GM18507 (cell line): Measurements from ENCODE around the gene SLC5A12.
A peak's percentile ranks its signal among the peaks of the same experiment; 100 is the strongest.

Source experiments
- DNase-seq: peaks from one replicate; pipeline ENCODE4 v3.0.0; 2011; ENCODE audit warnings: low read depth; ENCODE audit not compliant: insufficient read length; ENCODE audit errors: extremely low spot score
- FAIRE-seq: peaks from 2 replicates; lab custom pipeline; 2011; peaks lifted over from hg19 to GRCh38; lab: Jason Lieb, UNC

The SLC5A12 gene, protein sequence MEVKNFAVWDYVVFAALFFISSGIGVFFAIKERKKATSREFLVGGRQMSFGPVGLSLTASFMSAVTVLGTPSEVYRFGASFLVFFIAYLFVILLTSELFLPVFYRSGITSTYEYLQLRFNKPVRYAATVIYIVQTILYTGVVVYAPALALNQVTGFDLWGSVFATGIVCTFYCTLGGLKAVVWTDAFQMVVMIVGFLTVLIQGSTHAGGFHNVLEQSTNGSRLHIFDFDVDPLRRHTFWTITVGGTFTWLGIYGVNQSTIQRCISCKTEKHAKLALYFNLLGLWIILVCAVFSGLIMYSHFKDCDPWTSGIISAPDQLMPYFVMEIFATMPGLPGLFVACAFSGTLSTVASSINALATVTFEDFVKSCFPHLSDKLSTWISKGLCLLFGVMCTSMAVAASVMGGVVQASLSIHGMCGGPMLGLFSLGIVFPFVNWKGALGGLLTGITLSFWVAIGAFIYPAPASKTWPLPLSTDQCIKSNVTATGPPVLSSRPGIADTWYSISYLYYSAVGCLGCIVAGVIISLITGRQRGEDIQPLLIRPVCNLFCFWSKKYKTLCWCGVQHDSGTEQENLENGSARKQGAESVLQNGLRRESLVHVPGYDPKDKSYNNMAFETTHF

DNA sequence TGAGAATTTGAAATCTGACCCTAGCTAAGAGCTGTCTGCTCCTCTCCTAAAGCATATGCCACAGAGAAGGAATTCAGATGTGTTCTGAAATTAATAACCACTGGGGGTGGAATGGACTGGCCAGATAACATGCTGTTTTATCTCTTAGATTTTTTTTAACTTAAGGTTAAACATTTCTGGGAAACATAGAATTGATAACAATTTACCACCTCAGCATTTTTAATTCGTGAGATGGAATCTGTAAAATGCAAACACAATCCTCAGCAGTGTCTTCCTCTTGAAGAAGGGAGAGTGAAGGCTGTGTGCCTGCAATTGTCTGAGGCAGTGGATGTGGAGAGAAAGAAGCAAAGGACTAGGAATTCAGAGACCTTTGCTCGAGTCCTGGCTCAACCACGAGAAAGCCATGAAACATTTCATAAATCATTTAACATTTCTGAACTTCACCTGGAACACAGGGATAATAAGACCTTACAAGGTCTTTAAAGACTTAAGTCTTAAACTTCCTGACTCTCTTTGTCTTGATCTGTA lies at the start of gene SLC5A12:
SLC5A12 (minus strand) TSS at position 113 of the 528 bp plus-strand sequence. CDS start 346 bp downstream, outside the sequence.
- DNase-seq (no peak), FAIRE-seq (no peak)

DNA sequence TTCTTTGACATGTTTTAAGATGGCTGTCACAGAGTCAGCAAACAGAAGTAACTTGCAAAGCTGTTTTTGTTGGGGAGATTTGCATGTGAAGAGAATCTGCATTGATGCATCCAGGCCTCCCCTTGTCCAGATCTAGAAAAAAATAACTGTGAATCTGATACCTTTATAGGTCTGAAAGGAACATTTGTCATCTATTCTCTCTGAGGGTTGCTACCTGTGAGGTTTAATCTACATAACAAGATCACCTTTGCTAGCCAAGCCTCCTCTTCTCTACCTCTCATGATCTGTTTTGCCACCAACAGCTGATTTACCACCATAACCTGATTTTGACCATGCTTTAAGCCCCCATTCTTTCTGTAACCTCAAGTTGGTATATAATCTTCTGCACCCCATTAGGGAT lies 47.2 kb upstream of the SLC5A12 start:
- FAIRE-seq: no peak

DNA sequence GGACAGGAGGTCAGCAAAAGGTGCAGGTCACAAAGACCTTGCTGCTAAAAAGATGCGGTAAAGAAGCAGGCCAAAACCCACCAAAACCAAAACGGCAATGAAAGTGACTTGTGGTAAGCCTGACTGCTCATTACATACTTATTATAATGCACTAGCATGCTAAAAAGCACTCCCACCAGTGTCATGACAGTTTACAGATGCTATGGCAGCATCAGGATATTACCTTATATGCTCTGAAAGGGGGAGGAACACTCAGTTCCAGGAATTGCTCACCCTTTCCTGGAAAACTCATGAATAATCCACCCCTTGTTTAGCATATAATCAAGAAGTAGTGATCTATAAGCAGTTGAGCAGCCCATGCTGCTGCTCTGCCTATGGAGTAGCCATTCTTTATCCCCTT lies 45.2 kb upstream of the SLC5A12 start:
- no peak for DNase-seq
- no peak for FAIRE-seq

More for the DNA sequence above, 47.2 kb upstream of the SLC5A12 start:
- no peak for DNase-seq

DNA sequence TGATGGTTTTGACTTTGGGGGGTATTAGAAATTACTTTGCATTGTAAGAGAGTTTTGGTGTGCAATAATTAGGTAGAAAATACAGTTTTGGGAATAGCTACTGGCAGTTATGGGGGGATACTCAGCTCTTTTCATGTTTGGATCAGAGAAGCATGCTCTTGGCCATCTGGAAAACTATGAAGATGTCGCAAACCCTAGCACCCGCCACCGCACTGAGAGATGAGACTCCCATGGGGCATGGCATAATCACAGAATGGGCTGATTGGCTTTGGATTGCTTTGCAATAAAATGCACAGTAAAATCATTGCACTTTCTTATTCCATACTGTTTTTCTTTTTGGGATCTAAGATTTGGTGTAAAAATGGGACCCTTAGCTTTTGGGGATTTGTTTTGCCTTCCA lies 43.5 kb upstream of the SLC5A12 start:
- DNase-seq (no peak), FAIRE-seq (no peak)

DNA sequence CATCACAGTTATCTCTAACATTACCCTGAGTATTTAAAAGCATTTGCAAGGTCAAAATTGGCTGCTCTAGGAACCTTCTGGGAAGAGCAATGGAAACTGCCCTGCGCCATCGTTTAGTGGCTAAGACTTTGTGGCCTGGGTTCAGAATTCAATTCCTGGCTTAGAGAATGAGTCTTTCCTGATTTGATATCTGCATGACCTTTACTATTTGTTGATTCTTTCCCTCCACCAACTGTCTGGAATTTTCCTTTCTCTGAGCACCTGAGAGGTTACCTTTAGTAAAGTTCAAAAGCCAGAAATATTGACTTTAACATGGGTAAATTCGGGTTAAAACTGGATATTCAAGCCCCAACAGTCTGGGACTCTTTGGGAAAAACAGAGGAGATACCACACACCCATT lies 43.0 kb upstream of the SLC5A12 start:
- FAIRE-seq: no peak
- DNase-seq: no peak

DNA sequence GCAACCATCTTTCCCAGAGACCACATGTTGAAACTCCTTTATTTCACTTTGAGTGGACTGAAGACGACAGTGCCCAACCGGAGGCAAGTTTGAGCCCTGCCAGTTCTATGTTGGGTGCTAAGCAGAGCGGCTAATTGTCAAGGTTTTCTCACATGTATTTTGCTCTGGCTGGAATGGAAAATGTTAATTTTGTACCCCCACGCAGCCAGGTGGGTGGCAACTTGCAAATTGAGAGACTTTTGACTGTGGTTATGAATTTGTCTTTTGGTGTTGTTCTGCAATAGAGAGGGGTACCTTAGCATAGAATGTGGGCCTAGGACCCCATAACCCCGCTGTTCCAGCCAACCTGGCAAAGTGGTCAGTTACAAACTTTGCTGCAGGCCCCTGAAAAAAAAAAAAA lies 42.5 kb upstream of the SLC5A12 start:
- no peak for FAIRE-seq
- DNase-seq: no peak

DNA sequence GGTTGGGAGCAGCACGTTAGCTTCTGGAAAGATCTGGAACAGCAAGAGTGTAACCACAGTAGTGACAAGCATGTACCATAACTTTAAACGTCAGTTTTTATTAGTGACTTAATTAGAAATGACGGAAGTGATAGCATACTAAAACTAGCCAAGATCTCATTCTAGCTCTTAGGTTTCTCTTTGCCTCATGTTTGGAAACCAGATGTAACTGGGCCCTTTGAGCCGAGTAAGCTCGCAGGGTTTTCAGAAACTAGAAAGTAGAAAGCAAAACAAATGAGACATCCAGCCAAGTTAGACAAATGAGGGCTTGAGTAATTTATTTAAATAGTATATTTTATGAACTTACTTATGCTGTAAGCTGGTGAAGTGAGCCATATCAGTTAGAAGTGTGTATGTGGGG lies 40.2 kb upstream of the SLC5A12 start:
- FAIRE-seq (no peak), DNase-seq (no peak)

DNA sequence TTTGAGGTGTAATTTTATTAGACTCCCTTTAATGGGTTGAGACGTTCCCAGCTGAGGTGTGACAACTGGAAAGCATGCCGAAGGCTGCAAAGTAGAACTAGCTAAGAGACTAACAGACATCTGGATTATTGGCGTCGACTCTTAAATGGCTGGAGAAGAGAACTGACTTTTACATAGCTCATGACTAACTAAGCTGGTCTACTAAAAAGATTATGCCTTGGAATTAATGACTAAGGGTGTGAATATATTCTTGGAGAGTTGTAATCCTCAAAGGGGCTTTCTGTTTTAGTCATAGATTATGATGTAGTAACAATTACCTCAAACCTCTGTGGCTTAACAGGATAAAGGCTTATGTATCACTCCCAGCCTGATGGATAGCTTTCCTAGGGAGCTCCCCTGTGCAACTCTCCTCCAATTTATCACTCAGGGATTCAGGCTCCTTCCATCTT lies 39.5 kb upstream of the SLC5A12 start:
- FAIRE-seq: no peak
- no peak for DNase-seq

DNA sequence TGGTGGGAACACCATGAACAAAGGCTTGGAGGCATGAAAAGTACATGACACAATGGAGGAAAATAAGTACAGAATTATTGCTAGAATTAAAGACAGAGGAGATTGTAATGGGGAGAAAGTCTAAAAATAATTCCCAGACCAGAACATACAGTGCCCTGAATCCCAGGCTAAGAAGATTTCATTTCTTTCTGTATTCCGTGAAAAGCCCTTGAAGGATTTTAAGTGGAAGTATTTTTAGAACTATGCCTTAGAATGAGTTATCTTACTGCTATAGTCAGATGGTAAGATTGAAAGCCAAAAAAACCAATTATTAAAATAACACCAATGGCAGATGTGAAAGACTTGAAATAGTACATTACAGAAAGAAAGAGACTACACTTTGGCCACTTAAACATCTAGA lies 36.1 kb upstream of the SLC5A12 start:
- no peak for DNase-seq
- FAIRE-seq: no peak

DNA sequence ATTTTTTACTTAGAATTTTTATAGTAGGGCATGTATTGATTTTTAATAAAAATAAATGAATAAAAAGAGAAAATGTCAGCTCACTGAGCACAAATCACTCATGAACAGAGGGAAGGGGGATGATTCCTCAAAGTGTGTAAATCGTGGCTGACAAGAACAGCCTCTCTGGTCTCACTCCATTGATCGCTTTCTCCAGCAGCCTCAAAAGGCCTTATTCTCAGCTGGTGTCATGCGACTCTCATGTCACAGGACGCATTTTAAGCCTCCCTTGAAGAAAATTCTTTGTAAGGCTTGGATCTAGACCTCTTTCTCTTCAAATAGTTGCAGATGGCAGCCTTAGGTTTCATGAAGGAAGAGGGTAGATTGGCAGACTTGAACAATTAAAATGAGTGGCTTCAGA lies 33.9 kb upstream of the SLC5A12 start:
- DNase-seq (no peak), FAIRE-seq (no peak)

DNA sequence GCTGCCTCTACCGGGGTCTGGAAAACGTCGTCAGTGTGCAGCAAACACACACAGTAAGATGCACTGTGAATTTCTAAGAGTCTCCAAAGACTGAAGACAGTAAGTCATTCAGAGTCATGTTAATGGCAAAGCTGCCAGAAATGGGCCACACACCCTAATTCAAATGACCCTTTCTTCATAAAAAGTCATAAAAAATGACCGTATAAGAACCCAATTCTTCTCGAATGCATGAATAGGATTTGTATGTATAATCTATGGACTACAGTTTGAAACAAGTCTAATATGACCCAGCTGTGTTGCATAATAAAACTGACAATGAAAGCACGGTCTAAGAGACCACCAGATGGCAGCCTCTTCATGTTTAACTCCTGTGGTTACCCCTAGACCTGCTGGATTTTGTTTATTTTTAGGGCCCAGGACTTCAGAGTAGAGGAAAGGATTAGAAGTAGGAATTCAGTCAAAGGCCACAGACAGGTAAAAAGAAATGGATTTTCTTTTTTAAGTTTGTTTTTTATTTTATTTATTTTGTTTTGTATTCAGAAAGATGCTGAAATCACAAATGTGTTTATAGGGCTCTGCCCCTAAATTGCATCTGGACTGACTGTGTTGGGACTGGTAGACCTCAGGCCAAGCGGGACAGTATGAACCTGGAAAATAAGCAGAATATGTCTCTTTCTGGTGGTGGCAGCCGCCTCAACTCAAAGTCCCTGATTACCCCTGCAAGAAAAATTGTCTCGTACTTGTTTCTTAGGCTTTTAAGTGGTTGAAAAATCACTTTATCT lies 32.1 kb upstream of the SLC5A12 start:
- DNase-seq (no peak), FAIRE-seq (peak; percentile 58)

DNA sequence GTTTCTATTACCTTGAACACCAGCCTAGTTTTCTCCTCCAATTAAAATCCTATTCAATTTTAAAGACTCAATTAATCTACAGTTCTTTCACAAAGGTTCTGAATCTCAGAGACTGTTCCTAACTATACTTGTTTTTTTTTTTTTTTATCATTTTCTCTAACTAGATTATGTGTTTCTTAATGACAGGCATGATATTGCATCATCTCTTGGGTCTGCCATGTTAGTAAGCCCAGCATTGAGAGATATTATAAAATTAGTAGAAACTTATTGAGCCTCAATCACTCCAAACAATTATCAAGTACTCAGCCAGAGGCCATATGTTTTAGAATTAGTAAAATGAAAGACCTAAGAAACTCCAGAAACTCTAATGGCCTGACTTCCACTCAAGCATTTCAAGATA lies 28.1 kb upstream of the SLC5A12 start:
- FAIRE-seq (no peak), DNase-seq (no peak)

DNA sequence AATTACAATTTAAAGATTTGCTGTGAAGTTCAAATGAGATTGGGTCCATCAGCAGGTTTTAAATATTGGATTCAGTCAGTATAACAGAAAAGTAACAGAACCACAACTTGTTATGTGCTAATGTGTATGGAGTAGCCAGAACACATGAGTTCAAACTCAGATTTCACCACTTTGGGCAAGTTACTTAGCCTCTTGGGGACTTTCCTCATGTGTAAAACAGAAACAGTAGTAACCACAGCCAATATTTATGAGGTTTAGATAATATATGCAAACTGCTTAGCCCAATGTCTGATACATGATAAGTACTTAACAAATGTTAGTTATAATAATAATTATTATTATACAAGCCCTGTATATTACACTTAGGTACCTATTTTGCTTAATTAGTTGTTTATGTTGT lies 21.8 kb upstream of the SLC5A12 start:
- FAIRE-seq (no peak), DNase-seq (no peak)

DNA sequence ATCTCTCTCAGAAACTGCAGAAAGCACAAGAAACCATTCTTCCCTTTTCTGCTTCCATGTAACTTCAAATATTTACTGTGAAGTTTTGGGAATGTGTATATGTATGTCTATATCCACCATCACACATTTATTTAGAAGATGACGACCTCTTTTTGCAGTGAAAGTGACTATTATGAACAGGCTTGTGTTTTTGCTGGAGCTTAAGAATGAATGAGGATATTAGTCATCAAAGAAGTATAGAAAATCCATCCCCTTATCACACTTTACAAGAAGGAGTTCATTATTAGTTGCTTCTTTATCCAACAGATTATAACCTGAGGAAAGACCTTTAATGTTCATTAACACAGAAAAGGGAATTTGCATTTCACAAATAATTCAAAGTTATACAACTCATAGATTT lies 21.1 kb upstream of the SLC5A12 start:
- FAIRE-seq: no peak
- DNase-seq: no peak

DNA sequence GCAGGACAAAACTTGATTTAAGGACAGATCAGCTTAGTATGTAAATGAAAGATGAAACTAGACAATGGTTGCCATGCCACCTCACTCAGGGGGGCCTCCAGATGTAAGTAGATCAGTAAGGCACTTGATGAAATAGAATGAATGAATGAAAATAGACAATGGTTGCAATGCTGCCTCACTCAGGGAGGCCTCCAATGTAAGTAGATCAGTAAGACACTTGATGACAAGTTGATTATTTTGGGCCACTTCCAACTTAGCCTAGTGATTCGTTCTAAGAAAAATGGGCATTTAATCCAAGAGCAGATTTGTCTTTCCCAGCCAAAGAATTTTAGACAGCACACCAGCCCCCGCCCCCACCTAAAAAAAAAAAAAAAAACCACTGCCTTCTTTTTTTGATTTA lies 19.2 kb upstream of the SLC5A12 start:
- FAIRE-seq (no peak), DNase-seq (no peak)

DNA sequence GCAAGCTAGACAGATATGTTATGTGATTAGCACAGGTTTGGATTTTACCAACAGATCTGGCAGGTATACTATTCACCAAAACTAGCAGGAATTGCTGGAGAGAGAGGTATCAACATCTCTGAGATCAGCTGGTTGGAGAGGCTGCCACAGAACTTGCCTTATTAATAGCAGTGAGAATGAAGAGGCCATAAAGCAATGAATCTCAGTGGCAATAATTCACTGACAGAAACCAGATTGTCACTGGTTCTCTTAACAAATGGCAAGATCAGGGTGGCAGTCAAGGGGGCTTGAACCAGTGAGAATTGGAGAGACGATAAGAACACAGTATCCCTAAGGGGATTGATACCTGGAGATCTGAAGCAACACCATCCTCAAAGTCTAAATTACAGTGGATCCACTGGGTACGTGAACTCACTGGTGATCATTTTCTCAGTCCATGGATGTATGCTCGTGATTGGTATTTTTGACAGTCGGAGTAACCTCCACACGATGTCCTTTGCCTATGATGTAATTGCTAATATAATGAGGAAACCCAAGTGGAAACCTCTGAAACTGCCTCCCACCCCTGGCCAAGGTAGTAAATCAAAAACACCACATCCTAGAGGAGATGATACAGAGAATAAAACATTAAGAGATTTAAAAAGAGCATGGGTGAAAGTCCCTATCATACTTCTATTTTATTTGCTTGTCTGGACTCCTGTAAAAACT lies 17.7 kb upstream of the SLC5A12 start:
- DNase-seq (no peak), FAIRE-seq (no peak)

DNA sequence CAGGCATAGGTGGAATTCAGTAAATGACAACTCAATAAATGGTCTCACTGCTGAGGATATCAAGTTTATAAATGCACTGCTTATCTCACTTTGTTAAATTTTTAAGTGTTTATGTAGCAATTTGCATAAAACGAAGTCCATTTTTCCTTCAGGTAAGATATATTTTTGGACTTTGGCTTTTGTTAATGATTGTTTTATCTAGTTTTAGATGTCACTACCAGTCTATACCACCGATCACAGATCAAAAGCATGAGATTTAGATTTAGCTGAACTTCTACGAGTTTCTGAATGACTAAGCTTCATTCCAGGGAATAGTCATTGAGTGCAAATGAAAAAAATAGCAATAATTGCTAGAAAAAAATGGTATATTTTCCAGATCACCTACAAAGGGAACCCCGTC lies 12.8 kb upstream of the SLC5A12 start:
- DNase-seq (no peak), FAIRE-seq (no peak)

DNA sequence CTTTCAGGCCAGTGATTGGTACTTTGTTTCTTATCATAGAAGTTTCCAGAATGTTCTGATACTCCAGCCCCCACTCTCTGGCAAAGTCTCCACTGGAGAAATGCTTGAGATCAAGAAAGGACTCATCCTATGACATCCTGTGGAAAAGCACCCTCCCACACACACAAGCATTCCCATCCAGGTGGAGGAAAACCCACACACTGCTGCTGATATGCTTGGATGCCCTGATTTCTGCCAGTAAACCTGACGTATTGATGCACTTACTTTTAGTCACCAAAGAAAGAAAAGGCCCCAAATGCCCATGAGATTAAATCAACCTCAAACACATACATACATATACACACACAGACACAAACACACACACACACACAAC lies 9.2 kb upstream of the SLC5A12 start:
- FAIRE-seq (no peak), DNase-seq (no peak)

DNA sequence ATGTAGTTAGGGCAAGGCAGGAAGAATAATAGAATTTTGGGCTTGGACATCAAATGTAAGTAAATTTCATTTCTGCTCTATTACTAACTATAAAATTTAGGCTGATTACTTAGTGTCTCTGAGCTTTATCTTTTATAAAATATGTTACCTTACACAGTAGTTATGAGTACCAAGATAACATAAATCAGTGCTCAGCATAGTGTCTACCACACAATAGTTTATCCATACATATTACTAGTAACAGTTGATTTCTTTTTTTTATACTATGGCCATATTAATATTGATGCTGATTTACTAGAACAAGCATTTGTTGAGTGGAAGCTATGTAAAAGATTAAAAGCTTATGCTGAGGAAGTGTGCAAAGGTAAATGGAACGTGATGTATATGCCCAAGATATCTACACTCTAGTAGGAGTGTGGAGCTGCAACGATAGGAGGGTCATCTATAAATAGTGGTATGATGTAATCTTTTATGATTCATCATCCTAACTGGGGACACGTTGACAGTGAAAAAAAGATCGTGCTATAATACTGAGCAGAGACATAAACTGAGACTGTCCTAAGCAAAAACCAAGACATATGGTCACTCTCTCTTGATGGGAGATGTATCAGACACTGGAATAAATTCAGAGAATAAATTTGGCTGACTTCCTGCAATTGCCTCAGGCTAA lies 8.7 kb upstream of the SLC5A12 start:
- FAIRE-seq: no peak
- DNase-seq: no peak
